GM18858 (cell line): ENCODE data around the gene FUZ.
A peak's percentile ranks its signal among the peaks of the same experiment; 100 is the strongest.

Experiments used
- ATAC-seq: cut with Tn5 transposase; IDR thresholded peaks from one replicate; pipeline ENCODE4 v1.9.1; 2021; ENCODE audit not compliant: unreplicated experiment

Gene FUZ

DNA sequence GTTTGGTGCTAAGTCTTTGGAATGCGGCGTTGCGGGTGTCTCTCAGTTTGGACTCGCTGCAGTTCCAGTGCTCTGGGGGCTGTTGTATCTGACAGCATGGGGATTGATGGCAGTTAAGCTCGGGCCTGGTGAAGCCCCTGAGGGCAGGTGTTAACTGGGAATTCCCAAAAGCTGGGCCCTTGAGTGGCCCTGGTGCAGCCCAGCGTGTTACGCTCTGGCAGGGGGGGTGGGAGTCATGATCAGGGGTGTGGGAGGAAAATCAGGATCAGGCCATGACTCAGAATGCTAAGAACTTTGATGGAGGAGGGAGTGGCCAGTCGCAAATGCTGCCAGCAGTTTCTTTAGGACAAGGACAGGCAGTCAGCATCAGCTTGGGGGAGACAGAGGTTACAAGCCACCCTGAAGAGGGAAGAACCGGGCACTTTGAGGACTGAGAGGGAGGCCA lies 26.7 kb downstream of the FUZ start:
- ATAC-seq = no peak

DNA sequence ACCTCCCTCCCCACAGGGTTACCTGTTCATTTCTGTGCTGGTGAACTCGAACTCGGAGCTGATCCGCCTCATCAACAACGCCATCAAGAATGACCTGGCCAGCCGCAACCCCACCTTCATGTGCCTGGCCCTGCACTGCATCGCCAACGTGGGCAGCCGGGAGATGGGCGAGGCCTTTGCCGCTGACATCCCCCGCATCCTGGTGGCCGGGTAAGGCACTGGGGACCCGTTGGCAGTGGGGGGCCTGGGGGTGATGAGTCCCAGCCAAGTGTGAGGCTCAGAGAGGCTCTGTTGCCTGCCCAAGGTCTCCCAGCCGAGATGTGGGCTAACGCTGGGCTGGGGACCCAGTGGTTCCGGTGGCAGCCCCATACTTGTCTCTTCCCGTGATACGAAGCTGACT lies 30.6 kb downstream of the FUZ start:
- no peak for ATAC-seq

DNA sequence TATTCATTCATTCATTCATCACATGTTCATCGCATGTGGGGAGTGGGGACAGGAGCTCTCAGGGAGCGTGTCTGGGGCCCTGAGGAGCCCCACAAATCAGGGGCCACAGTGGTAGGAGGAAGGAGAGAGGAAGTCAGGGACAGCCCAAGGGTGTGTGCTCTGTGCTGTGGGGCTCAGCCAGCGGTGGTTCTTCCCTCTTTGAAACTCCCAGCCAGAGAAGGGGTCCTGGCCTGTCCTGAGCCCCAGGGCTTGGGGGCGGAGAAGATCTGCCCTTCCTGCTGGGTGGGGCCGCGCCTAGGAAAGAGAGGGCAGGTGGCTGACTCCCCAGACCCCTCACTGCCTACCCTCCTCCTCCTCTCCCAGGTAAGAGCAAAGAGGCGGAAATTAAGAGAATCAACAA lies 31.7 kb downstream of the FUZ start:
- ATAC-seq = no peak

DNA sequence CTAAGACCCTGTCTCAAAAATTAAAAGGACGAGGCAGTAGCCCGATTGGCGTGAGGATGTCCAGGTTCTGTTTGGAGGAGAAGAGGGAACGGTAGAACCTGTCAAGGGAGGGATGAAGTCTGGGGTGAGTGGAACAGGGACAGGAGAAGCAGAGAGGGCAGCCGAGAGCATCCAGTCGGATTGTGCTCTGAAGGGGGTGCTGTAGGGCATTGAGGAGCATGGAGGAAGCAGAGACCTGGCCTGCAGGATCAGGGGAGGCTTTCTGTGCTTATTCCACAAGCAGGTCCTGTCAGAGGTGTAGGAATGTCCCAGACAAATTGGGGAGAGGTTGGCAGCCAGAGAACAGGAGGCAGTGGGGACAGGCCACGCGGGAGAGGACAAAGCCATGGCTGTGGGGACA lies 32.2 kb downstream of the FUZ start:
- no peak for ATAC-seq

DNA sequence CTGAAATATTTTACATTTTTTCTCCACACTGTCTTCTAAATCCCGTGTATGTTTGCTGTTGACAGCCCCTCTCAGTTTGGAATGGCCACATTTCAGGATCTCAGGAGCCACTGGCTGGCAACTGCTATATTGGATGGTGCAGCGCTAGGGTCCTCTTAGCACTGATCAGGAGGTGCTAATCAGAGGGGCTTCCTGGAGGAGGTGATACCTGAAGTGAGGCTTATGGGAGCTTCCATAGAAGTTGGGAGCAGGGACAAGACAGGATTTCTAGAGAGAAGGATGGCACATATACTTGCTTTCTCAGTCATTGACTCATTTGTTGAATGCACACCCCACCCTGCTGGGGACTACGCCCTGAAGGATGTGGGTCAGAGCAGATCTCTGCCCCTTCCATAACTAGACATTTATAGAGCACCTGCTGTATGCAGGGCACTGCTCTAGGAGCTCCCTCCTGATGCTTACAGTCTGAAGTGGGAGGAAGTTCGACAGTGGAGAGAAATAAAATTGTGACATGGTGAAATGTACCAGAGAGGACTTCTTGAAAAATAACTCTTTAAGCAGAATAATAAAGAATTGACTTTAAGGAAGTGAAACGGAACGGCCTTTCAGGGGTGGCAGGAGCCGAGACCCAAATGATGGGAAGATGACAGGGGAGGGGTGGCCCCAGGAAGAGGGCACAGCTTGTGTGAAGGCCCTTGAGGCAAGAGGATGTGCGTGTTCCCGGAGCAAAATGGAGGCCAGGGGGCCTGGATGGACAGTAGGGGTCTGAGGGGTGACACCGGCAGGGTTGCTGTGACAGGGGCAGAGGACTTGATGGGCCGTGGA lies 33.1 kb downstream of the FUZ start:
- ATAC-seq = no peak

DNA sequence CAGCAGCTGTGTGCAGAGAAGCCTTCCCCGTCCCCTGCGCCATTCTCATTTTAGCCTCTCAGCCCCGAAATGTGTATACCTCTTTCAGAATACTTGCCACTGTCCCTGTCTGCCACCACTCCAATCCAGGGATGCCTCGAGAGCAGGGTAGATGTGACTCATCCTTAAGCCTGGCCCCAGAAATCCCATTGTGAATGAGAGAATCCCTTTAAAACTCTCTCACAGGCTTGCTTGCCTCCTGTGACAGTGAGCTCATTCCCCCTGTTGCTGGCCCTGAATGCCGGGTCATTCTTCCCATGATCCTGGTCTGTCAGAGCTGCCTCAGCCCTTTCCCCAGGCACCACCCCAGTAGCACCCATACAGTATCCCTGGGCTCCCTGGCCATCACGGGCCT lies 36.7 kb downstream of the FUZ start:
- ATAC-seq = no peak

DNA sequence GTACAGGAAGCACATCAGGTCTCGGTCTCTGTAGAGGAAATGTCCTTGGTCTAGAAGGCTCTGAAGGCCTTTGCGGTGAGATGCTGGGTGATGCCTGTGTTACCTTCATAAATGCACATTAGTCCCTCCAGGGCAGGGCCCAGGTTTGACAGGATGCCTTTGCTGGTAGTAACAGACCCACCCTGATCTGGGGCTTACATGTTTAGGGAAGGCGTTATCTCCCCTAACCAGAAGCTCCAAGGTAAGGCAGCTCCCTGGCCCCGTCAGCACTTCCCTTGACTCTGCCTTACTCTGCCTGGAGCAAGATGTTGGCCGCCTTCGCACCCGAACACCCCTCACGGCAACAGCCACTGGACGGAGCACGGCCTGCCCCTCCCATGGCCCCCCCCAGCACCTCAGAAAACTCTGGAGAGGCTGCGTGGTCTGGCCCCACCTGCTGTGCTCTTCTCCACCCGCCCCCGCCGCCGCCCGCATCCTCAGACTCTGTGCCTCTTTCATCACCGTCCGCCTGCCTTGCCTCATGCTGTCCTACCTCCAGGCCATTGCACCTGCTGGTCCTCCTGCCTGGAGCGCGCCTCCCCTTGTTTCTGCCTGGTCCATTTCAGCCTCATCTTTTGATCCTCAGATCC lies 37.2 kb downstream of the FUZ start:
- ATAC-seq = no peak

DNA sequence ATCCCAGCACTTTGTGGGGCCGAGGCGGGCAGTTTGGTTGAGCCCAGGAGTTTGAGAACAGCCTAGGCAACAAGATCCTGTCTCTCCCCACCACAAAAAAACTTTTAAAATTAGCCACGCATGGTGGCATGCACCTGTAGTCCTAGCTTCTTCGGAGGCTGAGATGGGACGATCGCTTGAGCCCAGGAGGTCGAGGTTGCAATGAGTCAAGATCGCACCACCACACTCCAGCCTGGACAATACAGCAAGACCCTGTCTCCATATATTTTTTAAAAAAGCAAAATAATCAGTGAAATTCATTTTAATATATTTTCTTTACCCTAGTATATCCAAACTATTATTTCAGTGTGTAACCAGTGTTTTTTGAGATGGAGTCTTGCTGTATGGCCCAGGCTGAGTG lies 38.1 kb downstream of the FUZ start:
- no peak for ATAC-seq

DNA sequence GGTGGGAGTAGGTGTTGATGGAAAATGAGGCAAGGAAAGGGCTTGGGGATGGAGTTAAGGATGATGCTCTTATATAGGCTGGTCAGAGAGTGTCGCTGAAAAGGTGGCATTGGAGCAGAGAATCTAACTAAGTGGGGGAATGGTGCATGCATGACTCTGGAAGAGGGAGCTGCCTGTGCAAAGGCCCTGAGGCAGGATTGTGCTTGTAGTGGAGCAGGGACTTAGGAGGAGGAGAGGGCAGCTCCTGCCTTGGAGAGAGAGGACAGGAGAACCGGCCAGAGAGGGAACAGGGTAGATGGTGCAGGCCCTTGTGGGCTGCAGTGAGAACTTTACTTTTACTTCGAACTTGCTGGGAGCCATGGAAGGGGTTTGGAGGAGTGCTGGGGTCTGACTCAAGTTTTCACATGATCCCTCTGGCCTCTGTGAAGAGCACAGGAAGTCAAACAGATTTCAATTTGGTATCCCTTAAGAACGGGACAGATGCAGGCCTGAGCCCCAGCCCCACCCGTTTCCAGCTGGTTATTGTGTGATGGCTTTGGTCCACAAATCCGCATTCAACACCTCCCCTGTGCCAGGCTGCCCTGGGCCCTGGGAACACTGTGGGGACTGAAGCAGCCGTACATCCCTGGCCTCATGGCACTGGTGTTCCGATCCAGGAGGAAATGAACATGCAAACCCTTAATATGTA lies 39.3 kb downstream of the FUZ start:
- ATAC-seq = no peak

DNA sequence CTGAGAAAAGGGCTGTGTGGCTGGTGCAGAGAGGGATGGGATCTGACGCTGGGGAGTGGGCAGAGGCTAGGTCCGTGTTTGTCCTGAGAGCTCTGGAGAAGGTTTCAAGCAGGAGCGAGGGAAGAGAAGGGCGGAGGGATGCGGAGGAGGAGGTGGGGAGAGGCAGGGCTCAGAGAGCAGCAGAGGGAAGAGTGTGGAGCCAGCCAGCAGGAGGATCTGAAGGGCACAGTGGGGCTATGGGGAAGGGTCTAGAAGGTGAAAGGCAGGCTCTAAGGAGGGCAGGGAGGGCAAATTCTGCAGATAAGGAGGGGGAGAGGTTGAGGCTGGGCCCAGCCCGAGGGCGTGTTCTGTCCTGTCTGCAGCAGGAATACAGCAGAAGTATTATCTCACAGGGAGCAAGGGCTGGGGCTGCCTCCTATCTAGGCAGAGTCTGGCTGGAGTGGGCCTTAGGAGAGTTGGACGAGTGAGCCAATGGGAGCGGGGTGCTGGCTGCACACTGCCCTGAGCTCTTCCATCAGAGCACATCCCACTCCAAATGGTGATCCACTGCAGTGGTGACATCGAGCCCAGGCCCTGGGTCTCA lies 40.2 kb downstream of the FUZ start:
- no peak for ATAC-seq

DNA sequence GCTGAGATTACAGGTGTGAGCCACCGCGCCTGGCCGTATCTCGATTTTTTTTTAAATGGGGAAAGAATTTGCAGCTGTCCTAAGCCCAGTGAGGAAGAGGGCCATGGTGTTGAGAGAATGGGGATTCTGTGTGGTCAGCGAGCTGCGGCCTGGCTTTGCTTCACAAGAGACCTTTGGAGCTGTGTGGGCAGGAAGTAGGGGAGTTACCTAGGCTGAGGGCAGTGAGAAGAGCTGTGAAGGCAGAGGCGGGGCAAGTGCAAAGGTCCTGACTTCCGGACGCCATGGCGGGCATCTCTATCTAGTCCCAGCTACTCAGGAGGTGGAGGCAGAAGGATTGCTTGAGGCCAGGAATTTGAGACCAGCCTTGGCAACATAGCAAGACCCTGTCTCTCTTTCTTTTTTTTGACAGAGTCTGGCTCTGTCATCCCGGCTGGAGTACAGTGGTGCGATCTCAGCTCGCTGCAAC lies 41.4 kb downstream of the FUZ start:
- ATAC-seq = no peak

DNA sequence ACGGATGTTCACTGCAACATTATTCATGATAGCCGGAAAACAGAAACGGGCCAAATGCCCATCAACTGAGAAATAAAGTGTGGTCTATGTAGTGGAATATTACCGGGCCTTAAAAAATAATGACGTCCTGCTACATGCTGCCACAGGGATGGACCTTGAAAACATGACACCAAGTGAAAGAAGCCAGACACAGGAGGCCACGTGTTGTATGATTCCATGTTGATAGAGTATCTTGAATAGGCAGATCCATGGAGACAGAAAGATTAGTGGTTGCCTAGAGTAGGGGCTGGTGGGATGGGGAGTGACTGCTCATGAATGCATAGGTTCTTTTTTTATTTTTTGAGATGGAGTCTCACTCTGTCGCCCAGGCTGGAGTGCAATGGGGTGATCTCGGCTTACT lies 42.6 kb downstream of the FUZ start:
- no peak for ATAC-seq

DNA sequence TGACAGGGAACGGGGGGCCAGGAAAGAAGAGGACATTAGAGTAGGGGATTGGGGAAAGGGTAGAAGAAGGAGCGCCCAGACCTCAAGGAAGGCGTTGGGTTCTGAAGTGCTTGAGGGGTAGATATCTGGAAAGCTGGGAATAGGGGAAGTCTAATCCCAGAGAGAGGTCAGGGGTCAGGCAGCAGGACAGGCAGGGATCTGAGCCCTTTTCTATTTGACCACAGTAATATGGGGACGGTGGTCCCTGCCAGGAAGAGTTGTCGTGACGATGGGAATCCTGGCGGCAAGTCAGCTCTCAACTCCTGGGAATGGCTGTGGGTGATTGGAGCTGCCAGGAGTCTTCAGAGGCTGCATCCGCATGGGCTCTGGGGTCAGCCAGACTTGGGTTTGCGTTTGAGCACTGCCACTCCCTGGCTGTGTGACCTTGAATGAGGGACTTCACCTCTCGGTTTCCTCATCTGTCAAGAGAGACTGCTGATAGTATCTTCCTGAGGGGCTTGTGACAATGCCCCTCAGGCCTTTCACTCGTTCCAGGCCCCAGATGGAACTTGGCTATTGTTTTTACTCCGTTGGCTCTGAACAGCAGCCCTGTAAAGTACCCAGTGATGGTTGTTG lies 45.0 kb downstream of the FUZ start:
- no peak for ATAC-seq

DNA sequence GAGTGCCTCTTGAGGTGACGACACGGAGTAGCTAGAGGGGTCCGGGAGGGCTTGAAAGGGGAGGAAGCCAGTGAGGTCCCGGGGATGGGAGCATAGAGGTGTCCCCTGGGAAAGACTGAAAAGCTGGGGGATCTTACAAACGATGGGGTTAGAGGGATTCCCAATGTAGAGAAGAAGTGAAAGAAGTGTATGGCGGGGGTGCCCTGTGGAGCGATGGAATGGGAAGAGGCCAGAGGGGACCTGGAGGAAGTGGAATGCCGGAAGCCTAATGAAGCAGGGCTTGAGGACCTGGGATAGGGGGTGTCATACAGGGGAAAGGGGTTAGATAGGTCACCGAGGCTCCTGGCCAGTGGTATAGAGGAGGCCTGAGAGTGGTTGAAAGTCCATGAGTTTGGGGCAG lies 45.7 kb downstream of the FUZ start:
- no peak for ATAC-seq

DNA sequence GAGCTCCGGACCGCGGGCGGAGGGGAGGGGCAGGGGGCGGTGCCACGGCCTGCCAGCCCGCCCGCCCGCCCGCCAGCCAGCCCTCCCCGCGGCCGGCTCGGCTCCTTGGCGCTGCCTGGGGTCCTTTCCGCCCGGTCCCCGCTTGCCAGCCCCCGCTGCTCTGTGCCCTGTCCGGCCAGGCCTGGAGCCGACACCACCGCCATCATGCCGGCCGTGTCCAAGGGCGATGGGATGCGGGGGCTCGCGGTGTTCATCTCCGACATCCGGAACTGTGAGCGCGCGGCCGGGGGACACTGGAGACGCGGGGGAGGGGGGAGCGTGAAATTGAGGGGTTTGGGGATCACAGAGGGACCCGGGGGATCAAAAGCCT lies 46.2 kb downstream of the FUZ start, which contains the start of gene AP2A1:
Gene AP2A1, plus strand, starts transcription at position 72 of the 370 bp plus-strand sequence. Its CDS starts 133 bp downstream, at position 205.
- ATAC-seq = no peak

DNA sequence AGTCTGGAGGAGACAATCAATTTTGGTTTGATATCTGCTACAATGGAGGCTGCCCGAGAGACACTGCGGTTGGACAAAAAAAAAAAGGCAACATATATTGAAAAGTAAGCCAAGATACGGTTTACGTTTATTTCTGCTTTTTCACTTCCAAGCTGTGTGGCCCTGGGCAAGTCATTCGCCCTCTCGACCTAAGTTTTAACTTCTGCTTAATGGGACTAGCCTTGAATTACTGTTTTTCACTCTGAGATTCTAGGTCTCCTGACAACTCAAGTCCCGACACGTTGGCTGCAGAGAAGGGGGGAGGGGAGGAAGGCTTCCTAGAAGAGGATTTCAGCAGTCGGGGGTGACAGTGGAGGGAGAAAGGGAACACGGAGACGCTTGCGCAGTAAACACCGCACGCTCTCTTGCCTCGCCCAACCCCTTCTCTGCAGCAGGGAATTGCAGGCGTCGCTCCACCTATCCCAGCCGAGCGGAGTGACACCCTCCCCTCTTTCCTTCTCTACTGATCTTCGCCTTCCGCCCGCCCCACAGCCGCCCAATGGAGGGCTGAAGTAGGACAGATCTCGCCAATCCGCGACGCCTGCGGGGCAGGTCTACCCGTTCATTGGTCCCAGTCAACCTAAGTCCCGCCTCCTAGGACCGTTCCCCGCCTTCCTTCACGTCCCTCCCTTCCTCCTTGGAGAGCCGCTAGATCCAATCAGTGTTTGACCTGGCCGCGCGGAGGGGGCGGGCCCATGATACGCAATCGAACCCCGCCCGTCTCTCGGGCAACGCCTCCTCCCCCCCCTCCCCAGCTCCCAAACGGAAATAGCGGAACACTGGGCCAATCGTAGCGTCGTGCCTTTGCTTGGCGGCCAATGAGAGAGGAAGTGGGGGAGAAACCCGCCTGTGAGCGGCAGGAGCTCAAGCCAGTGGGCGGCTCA lies 46.8 kb downstream of the FUZ start:
- peak; percentile 79 for ATAC-seq

DNA sequence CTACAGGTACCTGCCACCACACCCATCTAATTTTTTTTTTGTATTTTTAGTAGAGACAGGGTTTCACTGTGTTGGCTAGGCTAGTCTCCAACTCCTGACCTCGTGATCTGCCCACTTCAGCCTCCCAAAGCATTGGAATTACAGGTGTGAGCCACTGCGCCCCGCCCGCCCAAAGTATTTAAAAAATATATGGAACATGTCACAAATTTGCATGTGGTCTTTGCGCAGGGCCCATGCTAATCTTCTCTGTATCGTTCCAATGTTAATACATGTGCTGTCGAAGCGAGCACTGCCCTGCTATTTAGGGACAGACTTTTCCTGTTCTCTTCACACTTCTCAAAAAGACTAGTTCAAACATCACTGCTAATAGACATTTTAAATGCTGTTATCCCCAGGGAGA lies 48.8 kb downstream of the FUZ start:
- no peak for ATAC-seq

DNA sequence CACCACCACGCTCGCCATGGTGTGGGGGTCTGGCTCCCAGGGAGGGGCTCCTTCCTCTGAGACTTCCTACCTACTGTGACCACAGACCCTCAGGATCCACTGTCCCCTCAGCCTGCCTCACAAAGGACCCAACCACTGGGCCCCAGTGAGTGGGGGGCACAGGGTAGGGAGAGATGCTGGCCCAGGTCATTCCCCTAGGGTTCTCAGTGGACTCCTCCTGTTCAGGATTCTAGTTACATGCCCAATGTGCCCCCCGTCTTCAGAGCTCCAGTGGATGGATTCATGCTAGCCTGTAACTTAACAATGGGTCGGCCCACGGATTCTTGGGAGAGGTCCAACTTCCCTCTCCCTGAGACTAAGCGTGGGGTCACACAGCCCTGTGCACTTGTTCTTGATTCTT lies 49.9 kb downstream of the FUZ start, which contains the start of gene TSKS:
Gene TSKS, minus strand, starts transcription at position 77 of the 400 bp plus-strand sequence. Its CDS starts 59 bp downstream, at position 18.
- no peak for ATAC-seq

DNA sequence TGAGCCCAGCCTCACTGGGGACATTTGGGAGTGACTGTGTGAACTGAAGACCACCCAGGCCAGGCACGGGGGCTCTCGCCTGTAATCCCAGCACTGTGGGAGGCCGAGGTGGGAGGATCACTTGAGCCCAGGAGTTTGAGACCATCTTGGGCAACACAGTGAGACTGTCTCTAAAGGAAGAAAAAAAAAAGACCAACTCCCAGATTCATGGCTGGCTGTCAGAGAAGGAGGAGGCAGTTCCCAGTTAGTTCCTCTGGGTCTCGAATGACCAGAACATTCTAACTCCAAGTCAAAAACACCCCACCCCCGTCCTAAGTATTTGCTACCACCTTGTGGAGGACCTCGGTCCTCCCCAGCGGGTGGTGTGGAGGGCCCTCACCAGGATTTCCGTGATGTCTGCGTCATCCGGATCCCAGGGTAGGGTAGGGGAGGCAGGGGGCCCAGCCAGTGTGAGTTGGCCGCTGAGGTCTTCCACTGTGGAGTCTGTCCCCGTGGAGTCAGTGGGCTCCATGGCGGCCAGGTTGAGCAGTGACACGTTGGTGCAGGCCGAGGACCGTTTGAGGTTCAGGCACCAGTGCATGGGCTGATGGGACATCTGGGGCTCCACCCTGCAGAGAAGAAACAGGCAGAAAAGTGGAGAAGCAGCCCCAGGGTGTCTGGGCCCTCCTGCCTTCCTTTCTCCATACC lies 51.3 kb downstream of the FUZ start:
- no peak for ATAC-seq
